SU-DHL-6 (cell line): ENCODE results near the gene KLHL24.

ENCODE experiments used
- EZH2phosphoT487 ChIP-seq: fragments of 200-600 bp; sonication (generic), shearing (Covaris generic); conservative IDR thresholded peaks from 2 replicates; pipeline ENCODE4 v1.6.1; 2018; ENCODE audit warnings: mild to moderate bottlenecking, antibody characterized with exemption, low read length, moderate library complexity, mixed read lengths
- TF ChIP-seq, protein P1 (sequence below): fragments of 200-600 bp; sonication (generic); IDR thresholded peaks from one replicate; pipeline ENCODE4 v1.5.1; 2017; ENCODE audit warnings: antibody characterized with exemption, mild to moderate bottlenecking, low read length, moderate library complexity; ENCODE audit not compliant: insufficient read depth, poor library complexity, severe bottlenecking

DNA sequence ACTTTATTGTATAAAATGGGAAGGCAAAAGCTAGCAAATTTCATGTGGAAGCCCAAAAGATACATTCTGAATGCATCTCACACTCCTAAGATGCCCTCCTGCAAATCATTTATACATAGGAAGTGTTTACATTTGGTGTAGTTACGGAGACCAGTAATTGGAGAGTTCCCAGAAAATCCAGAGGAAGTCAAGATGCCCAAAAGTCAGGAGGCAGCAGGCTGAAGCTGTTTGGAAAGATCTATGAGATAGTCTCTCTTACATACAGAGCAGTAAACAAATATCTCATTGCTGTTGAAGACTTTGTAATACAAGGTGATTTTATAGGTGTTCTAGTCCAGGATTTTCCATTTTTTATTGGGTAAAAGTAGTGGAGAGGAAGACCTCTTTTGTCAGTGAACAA lies 8.8 kb downstream of the KLHL24 start:
- TF ChIP-seq, protein P1, sequence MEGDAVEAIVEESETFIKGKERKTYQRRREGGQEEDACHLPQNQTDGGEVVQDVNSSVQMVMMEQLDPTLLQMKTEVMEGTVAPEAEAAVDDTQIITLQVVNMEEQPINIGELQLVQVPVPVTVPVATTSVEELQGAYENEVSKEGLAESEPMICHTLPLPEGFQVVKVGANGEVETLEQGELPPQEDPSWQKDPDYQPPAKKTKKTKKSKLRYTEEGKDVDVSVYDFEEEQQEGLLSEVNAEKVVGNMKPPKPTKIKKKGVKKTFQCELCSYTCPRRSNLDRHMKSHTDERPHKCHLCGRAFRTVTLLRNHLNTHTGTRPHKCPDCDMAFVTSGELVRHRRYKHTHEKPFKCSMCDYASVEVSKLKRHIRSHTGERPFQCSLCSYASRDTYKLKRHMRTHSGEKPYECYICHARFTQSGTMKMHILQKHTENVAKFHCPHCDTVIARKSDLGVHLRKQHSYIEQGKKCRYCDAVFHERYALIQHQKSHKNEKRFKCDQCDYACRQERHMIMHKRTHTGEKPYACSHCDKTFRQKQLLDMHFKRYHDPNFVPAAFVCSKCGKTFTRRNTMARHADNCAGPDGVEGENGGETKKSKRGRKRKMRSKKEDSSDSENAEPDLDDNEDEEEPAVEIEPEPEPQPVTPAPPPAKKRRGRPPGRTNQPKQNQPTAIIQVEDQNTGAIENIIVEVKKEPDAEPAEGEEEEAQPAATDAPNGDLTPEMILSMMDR, result no peak
- TF ChIP-seq EZH2phosphoT487, result no peak
